Brain microvascular endothelial cell (primary cell): ENCODE data around the gene NR1H2.
A peak's percentile ranks its signal among the peaks of the same experiment; 100 is the strongest.

ENCODE experiments used
- DNase-seq: peaks from one replicate; pipeline ENCODE4 v3.0.0-alpha.2; 2020
- H3K27ac ChIP-seq: fragments of 250-450 bp; sonication (Bioruptor Pico); 2 replicates; pipeline ENCODE4 v1.5.1; 2020; ENCODE audit warnings: mild to moderate bottlenecking, moderate library complexity
- H3K27me3 ChIP-seq: fragments of 250-450 bp; sonication (Bioruptor Pico); replicated peaks from 2 replicates; pipeline ENCODE4 v1.5.1; 2020; ENCODE audit warnings: mild to moderate bottlenecking
- H3K36me3 ChIP-seq: fragments of 250-450 bp; sonication (Bioruptor Pico); replicated peaks from 2 replicates; pipeline ENCODE4 v1.5.1; 2020; ENCODE audit warnings: mild to moderate bottlenecking
- H3K4me3 ChIP-seq: 2 replicates; pipeline ENCODE4 v1.5.1; 2011; ENCODE audit warnings: low read depth, mild to moderate bottlenecking, control low read depth, low read length, moderate library complexity
- in situ Hi-C: cut with HindIII; loops from 2 replicates; pipeline ENCODE4 v1.10.0; 2017; ENCODE audit warnings: low sequenced_read_pairs, low pct_ligation_motif_present
- TF ChIP-seq, protein P1 (sequence below): IDR thresholded peaks from 2 replicates; pipeline ENCODE4 v1.5.1; 2011; ENCODE audit warnings: low read depth, mild to moderate bottlenecking, moderate library complexity, low read length, control low read depth, inconsistent platforms; ENCODE audit errors: missing control alignments

The NR1H2 gene

DNA sequence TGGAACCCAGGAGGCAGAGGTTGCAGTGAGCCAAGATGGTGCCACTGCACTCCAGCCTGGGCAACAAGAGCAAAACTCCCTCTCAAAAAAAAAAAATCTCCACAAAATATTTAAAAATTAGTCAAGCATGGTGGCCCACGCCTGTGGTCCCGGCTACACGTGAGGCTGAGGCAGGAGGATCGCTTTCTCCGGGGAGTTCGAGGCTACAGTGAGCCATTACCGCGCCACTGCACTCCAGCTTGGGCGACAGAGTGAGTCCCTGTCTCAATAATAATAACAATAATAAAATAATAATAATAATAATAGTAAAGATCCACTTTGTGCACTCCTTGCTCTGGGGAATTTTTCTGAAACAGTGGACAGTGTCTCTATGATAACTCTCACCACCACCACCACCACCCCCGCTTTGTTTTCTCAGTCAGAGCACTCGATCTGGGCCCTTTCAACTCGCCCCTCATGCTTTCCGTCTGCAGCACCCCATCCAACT is 19.5 kb upstream of the NR1H2 start:
- H3K27ac ChIP-seq: no peak overlapping the region
- in situ Hi-C loops: no loop called here

DNA sequence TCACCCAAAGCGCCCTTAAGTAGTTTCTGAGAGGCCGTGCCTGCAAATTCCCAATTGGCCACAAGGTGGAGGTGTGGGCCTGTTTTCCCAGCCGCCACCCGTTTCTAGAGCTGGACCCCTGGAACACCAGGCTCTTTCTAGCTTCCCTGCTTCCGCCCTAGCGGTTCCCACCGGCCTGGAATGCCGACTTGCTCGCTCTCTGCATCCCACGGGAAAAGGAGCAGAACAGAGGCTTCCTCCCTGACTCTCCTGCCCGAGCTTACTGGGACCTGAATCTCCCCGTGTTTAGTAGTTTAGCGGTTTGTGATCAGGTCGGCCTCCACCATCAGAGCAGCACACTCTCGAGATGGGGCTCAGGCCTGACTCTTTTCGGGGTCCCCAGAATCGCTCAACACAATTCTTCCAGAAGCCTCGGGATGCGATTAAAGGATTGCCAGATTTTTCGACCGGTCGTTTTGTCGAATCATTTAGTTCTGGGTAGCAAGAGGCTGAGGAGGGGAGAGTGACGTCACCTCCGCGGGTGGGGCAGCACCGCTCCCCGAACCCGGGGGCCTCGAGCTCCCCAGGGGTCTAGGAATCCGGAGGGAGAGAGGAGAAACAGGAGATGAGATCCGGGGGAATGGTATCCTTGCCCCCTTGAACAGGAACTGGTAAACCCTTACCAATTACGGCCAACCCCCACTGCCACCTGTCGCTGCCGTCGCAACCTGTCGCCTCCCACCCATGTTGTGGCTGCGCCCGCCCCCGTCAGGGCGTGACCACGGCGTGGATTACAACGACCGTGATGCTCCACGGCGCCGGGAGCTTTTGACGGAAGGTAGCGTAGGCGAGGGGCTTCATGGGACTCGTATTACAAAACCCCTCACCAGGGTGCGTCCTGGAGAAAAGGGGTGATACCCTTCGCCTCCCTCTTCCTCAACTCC is 18.8 kb upstream of the NR1H2 start:
- Histone ChIP-seq H3K27ac (no peak overlapping the region), H3K36me3 (no peaks in the 10 kb centered on the region), H3K27me3 (no peaks in the 10 kb centered on the region), H3K4me3 (peak overlapping the region; percentile 44)
- peak; percentile 69 for DNase-seq
- in situ Hi-C loops: no loop called here
- TF ChIP-seq, protein P1, sequence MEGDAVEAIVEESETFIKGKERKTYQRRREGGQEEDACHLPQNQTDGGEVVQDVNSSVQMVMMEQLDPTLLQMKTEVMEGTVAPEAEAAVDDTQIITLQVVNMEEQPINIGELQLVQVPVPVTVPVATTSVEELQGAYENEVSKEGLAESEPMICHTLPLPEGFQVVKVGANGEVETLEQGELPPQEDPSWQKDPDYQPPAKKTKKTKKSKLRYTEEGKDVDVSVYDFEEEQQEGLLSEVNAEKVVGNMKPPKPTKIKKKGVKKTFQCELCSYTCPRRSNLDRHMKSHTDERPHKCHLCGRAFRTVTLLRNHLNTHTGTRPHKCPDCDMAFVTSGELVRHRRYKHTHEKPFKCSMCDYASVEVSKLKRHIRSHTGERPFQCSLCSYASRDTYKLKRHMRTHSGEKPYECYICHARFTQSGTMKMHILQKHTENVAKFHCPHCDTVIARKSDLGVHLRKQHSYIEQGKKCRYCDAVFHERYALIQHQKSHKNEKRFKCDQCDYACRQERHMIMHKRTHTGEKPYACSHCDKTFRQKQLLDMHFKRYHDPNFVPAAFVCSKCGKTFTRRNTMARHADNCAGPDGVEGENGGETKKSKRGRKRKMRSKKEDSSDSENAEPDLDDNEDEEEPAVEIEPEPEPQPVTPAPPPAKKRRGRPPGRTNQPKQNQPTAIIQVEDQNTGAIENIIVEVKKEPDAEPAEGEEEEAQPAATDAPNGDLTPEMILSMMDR: peak; percentile 86

More for the DNA sequence above, 19.5 kb upstream of the NR1H2 start:
- DNase-seq: no peak
- no peak overlapping the region for H3K4me3 ChIP-seq
- no peaks in the 10 kb centered on the region for H3K36me3 ChIP-seq
- H3K27me3 ChIP-seq: no peaks in the 10 kb centered on the region
- TF ChIP-seq, protein P1: no peak

DNA sequence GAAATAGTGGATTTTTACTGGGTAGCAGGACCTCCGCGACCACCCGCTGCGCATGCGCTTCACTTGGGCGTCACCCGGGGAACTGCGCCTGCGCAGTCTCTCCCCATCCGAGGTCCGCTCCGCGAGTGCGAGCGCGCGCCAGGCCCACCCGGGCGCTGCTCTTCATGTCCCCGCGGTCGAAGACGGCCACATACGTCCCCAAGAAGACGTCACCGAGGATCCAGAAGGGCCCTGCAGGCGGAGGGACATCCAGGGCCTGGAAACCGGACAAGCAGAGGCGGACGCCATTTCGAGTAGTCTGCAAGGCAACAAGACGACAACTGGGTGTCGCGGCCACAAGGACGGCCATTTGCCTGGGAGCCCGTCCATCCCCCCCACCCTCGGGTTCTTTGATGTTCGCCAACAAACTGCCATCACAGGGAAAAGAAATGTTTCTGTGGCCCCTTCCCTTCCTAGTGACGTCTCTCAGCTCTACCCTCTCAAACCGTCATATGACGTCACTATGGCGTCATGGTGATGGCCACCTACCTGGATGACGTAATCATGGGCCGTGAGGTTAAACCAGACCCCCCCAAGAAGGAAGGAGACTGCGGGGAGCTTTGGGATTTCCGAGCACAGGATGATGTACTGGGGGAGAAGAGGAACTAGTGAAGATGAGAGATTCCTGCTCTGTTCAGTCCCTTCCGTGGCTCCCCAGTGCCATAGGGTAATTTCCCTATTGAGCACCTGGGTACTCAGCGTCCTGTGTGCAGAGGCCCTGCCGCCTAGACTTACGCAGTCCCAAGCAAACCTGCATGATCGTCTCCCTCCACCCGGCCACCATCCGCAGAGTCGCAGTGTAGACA is 17.6 kb upstream of the NR1H2 start:
- DNase-seq: no peak
- H3K27ac ChIP-seq: no peak overlapping the region

DNA sequence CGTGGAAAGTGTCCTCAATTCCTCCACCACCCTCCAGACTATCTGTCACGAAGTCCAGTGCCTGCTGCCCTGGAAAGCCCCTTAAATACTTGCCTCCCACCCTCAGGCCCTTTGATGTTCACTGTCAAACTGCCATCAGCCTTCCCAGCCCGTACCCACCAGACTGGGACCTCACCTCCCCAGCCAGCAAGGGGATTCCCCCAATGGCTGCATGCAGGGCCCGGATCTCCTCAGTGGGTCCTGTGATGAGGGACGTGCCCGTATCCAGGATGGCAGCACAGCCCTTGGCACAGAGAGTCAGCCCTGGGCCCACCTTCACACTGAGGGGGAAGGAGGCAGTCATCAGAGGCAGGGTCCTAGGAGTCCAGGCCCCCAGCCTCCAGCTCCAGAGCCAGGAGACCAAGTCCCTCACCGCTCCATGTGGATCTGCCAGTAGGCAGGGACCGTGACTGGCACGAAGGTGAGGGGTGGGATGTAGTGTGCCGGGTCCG is 16.9 kb upstream of the NR1H2 start:
- Histone ChIP-seq H3K27me3 (no peaks in the 10 kb centered on the region), H3K4me3 (no peak overlapping the region), H3K27ac (no peak overlapping the region), H3K36me3 (no peaks in the 10 kb centered on the region)
- no peak for DNase-seq
- in situ Hi-C loops: no loop called here
- TF ChIP-seq, protein P1: no peak

More for the DNA sequence above, 17.6 kb upstream of the NR1H2 start:
- Histone ChIP-seq H3K4me3 (peak overlapping the region; percentile 48), H3K27me3 (no peaks in the 10 kb centered on the region), H3K36me3 (no peaks in the 10 kb centered on the region)
- in situ Hi-C loops: no loop called here
- TF ChIP-seq, protein P1: no peak

DNA sequence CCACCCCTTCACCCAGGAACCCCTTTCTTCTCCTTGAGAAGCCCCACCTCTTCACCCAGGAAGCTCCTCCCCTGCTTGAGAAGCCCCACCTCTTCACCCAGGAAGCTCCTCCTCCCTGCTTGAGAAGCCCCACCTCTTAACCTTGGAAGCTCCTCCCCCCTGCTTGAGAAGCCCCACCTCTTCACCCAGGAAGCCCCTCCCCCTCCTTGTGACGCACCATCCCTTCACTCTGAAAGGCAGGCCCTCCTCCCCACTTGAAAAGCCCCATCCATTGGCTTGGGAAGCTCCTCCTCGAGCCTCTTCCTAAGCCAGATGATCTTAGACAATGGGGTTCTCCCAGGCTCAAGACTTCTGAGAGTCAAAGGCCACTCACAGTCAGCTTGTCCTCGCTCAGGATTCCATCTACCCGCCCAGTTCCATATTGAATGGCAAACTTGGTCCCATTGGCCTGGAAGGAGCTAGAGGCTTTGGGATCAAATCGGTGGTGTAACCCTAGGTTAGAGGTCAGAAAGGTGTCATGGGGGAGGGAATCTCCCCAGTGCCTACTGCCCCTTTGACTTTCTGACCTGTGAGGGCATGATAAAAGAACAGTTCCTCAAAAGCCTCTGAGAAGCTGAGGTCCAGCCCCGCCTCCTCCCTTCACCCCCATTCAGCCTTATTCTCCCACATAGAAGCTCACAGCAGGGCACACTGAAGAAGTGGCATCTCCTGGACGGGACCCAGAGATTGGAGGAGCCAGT is 14.8 kb upstream of the NR1H2 start:
- Histone ChIP-seq H3K27me3 (no peaks in the 10 kb centered on the region), H3K36me3 (no peaks in the 10 kb centered on the region), H3K27ac (no peak overlapping the region), H3K4me3 (no peak overlapping the region)
- TF ChIP-seq, protein P1: no peak
- in situ Hi-C loops: no loop called here
- DNase-seq: no peak
